AG09319 (cell line): ENCODE results near the gene PCNX2.

Source experiments
- DNase-seq: peaks from one replicate; pipeline ENCODE4 v3.0.0-alpha.2; 2010; ENCODE audit warnings: low read depth; ENCODE audit errors: extremely low read depth
- CTCF ChIP-seq: IDR thresholded peaks from 2 replicates; pipeline ENCODE4 v1.5.1; 2011; ENCODE audit warnings: low read depth, mild to moderate bottlenecking, inconsistent platforms, low read length, moderate library complexity

PCNX2 gene

DNA sequence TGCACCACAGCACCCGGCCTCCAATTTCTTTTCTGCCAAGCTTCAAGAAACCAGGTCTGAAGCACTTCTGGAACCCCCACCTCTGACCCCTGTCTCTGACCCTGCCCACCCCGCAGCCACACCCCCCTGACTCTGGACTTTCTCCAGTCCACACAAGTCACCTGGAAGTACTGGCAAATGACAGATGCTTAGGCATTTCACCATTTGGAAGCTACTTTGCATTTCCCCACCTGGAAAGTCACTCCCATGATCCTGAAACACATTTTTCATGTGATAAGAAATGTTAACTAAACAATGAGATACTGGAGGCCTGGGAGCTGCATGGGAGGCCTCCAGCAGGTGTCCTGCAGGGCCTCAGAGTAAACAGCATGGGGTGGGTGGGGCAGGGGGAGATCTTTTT is 299.4 kb downstream of the PCNX2 start:
- DNase-seq, result no peak
- TF ChIP-seq CTCF, result no peak

DNA sequence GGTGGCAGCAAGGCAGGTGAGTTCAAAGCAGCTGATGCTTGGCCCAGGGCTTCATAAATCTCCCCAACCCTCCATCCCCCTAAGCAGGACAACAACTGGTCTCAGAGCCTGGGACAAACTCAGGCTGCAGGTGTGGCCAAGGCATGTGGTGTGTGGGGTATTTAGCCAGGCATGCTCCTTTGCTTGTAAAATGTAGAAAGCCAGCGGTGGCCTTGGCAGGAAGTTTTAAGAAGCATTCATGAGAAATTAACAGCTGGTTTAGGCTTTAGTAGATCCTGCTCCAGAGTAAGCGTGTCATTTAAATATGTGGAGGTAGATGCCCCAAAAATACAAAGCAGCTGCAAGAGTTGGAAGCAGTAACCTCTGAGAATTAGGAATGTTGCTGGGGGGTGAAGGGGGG is 300.3 kb downstream of the PCNX2 start:
- TF ChIP-seq CTCF, result no peak
- no peak for DNase-seq

DNA sequence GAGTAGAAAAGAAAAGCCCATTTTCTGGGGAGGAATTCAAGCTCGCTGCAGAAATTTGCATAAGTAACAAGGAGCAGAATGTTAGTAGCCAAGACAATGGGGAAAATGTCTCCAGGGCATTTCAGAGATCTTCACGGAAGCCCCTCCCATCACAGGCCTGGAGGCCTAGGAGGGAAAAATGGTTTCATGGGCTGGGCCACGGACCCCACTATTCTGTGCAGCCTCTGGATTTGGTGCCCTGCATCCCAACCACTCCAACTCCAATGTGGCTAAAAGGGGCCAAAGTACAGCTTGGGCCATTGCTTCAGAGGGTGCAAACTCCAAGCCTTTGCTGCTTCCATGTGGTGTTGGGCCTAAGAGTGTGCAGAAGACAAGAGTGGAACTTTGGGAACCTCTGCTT is 302.0 kb downstream of the PCNX2 start:
- DNase-seq, result no peak
- no peak for TF ChIP-seq CTCF

- TF ChIP-seq CTCF, result no peak
- no peak for DNase-seq
These were observed 303.3 kb downstream of the PCNX2 start for GRCh38 chr1:232992227-232992626.

- no peak for DNase-seq
- no peak for TF ChIP-seq CTCF
These were observed 304.3 kb downstream of the PCNX2 start for GRCh38 chr1:232991238-232991637.

DNA sequence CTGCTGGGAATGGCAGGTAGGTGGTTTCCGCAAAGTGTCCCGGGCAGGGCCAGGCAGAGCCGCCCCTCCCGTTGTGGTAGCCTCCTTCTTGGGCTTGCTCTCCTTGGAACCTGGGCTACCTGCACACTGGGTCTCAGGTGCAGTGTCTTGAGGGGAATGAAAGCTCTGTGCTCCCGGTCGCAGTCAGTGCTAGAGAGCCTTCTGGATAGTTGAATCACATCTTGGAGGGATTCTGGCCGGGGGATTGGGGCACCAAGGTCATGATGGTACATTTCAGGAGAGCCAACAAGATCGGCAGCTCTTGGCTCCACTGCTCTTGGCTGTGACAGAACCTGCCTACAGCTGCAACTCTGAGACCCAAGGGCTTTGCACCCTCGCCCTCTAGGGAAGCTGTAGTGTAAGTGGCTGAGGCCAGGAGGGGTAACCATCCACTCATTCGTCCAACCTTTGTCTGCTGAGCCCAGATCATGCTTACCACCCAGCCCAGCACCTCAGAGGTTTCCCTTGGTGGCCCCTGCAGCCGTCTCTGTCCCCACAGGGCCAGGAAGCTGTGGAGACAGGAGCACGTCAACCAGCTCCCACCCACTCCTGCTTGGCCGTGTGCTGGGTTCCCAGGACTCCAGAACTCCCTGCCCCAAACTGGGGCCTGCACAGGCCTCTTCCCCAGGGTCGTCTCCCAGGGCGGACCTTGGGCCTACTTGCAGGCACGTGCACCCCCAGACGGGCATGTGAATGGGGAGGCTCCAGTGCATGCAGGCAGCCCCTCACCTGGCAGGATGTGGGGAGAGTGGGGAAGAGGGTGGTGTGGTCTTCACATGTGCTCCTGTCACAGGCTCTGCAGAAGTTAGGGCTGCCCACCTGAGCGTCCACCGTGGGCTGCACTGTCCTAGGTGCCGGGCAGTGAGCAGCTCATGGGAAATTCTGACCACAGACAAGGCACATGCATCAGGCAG is 305.1 kb downstream of the PCNX2 start:
- TF ChIP-seq CTCF, result no peak
- DNase-seq, result no peak

- no peak for TF ChIP-seq CTCF
- no peak for DNase-seq
These were observed 306.9 kb downstream of the PCNX2 start for GRCh38 chr1:232988572-232989040.
